Neural cell (in vitro differentiated cells): ENCODE measurements around the gene LHB.

Experiments used
- CTCF ChIP-seq: fragments of 450-650 bp; IDR thresholded peaks from 2 replicates; pipeline ENCODE4 v1.5.1; 2014; ENCODE audit warnings: antibody characterized with exemption, mild to moderate bottlenecking, moderate library complexity; ENCODE audit not compliant: poor library complexity, severe bottlenecking
- EP300 ChIP-seq: fragments of 450-650 bp; conservative IDR thresholded peaks from 2 replicates; pipeline ENCODE4 v1.6.1; 2014; ENCODE audit warnings: antibody characterized with exemption, mild to moderate bottlenecking, moderate library complexity; ENCODE audit not compliant: poor library complexity, severe bottlenecking
- EZH2 ChIP-seq: fragments of 200-600, 300-800 bp; shearing (Covaris generic), sonication (generic); IDR thresholded peaks from 2 replicates; pipeline ENCODE4 v1.6.1; 2014; ENCODE audit warnings: antibody characterized with exemption, low read length, borderline replicate concordance, mild to moderate bottlenecking; ENCODE audit not compliant: insufficient read depth, poor library complexity, severe bottlenecking
- POLR2AphosphoS5 ChIP-seq: IDR thresholded peaks from 2 replicates; pipeline ENCODE4 v1.6.1; 2012
- RAD21 ChIP-seq: fragments of 450-650 bp; conservative IDR thresholded peaks from 2 replicates; pipeline ENCODE4 v1.6.1; 2014; ENCODE audit warnings: antibody characterized with exemption, mild to moderate bottlenecking, moderate library complexity
- REST ChIP-seq: IDR thresholded peaks from 2 replicates; pipeline ENCODE4 v1.6.1; 2012; ENCODE audit warnings: borderline replicate concordance
- SMC3 ChIP-seq: fragments of 450-650 bp; conservative IDR thresholded peaks from 2 replicates; pipeline ENCODE4 v1.6.1; 2014; ENCODE audit warnings: antibody characterized with exemption, mild to moderate bottlenecking, moderate library complexity; ENCODE audit not compliant: poor library complexity
- TAF1 ChIP-seq: IDR thresholded peaks from 2 replicates; pipeline ENCODE4 v1.6.1; 2012; ENCODE audit warnings: low read depth

- peak; percentile 100 for TF ChIP-seq CTCF
- peak; percentile 49 for TF ChIP-seq RAD21
- peak; percentile 65 for TF ChIP-seq REST
- TF ChIP-seq POLR2AphosphoS5, result peak; percentile 92
- TF ChIP-seq EZH2, result no peak
- TF ChIP-seq SMC3, result peak; percentile 64
- TF ChIP-seq EP300, result no peak
- TF ChIP-seq TAF1, result no peak
These were observed 23.5 kb downstream of the LHB start, which contains the start of the genes GYS1 and RUVBL2 for GRCh38 chr19:48993175-48994034.
